WTC11 (cell line): Measurements from ENCODE around the gene MARS1. TPM values are rescaled to one million over a fixed set of nuclear protein-coding genes. Genes with fewer than 3 reads are reported as not detected.
A peak's percentile ranks its signal among the peaks of the same experiment; 100 is the strongest.

Experiments
- ATAC-seq: fragments of 200-7000 bp; cut with Tn5 transposase; 2 replicates; pipeline ENCODE4 v1.10.0; 2021; ENCODE audit warnings: mild to moderate bottlenecking, moderate library complexity
- CTCF ChIA-PET: fragments of 300-600 bp; sonication (Branson Sonifier 250); formaldehyde crosslinking; loops from one replicate; lab custom pipeline; 2021; ENCODE audit warnings: antibody characterized with exemption; lab: Charles Lee
- POLR2A ChIA-PET: fragments of 350-600 bp; sonication (Branson Sonifier 250); formaldehyde crosslinking; loops from one replicate; lab custom pipeline; 2021; ENCODE audit warnings: antibody characterized with exemption; lab: Charles Lee
- DNase-seq: peaks from one replicate; pipeline ENCODE4 v3.0.0; 2021; ENCODE audit warnings: low spot score
- H3K27ac Mint-ChIP-seq: 2 replicates; pipeline ENCODE4 v1.8.0; 2021; ENCODE audit warnings: mixed read lengths
- H3K27me3 Mint-ChIP-seq: 2 replicates; pipeline ENCODE4 v1.8.0; 2021; ENCODE audit warnings: low read depth, mild to moderate bottlenecking, moderate library complexity, mixed read lengths
- H3K36me3 Mint-ChIP-seq: 2 replicates; pipeline ENCODE4 v1.8.0; 2021; ENCODE audit warnings: mixed read lengths
- H3K4me1 Mint-ChIP-seq: 2 replicates; pipeline ENCODE4 v1.8.0; 2022; ENCODE audit warnings: mixed read lengths
- H3K4me3 Mint-ChIP-seq: 2 replicates; pipeline ENCODE4 v1.8.0; 2021; ENCODE audit warnings: mild to moderate bottlenecking, moderate library complexity, mixed read lengths
- H3K9me3 Mint-ChIP-seq: 2 replicates; pipeline ENCODE4 v1.8.0; 2021; ENCODE audit warnings: mixed read lengths
- GTF2I ChIP-seq: fragments of 250-450 bp; sonication (Bioruptor Pico); conservative IDR thresholded peaks from 2 replicates; pipeline ENCODE4 v1.4.0; 2021; ENCODE audit warnings: mild to moderate bottlenecking
- MXD4 ChIP-seq: fragments of 250-450 bp; sonication (Bioruptor Pico); IDR thresholded peaks from 2 replicates; pipeline ENCODE4 v1.8.0; 2021; ENCODE audit warnings: mild to moderate bottlenecking, moderate library complexity, borderline replicate concordance
- MYBL2 ChIP-seq: sonication (generic); formaldehyde crosslinking; IDR thresholded peaks from 2 replicates; pipeline ENCODE4 v1.8.1; 2023; ENCODE audit warnings: mild to moderate bottlenecking, moderate library complexity, missing genetic modification reagents
- NFATC4 ChIP-seq: fragments of 250-450 bp; sonication (Bioruptor Pico); IDR thresholded peaks from 2 replicates; pipeline ENCODE4 v1.9.0; 2021; ENCODE audit warnings: mild to moderate bottlenecking
- NFE2L1 ChIP-seq: sonication (generic); formaldehyde crosslinking; IDR thresholded peaks from 2 replicates; pipeline ENCODE4 v1.8.1; 2023; ENCODE audit warnings: missing genetic modification reagents
- RORB ChIP-seq: fragments of 250-450 bp; sonication (Bioruptor Pico); IDR thresholded peaks from 2 replicates; pipeline ENCODE4 v1.9.0; 2021; ENCODE audit warnings: mild to moderate bottlenecking
- SMAD4 ChIP-seq: sonication (generic); formaldehyde crosslinking; IDR thresholded peaks from 2 replicates; pipeline ENCODE4 v1.8.0; 2022; ENCODE audit warnings: mild to moderate bottlenecking, missing genetic modification reagents
- SP1 ChIP-seq: sonication (generic); formaldehyde crosslinking; conservative IDR thresholded peaks from 2 replicates; pipeline ENCODE4 v1.8.1; 2022; ENCODE audit warnings: missing genetic modification reagents
- ZBTB21 ChIP-seq: sonication (generic); formaldehyde crosslinking; IDR thresholded peaks from 2 replicates; pipeline ENCODE4 v1.8.1; 2023; ENCODE audit warnings: mild to moderate bottlenecking, missing genetic modification reagents, borderline replicate concordance
- ZNF219 ChIP-seq: sonication (generic); formaldehyde crosslinking; IDR thresholded peaks from 2 replicates; pipeline ENCODE4 v1.8.0; 2023; ENCODE audit warnings: missing genetic modification reagents, mild to moderate bottlenecking, borderline replicate concordance
- ZNF423 ChIP-seq: fragments of 250-450 bp; sonication (Bioruptor Pico); IDR thresholded peaks from 2 replicates; pipeline ENCODE4 v2.1.2; 2022; ENCODE audit warnings: mild to moderate bottlenecking, moderate library complexity
- total RNA-seq: library from RNA; stranded (reverse); gene quantifications from 3 replicates; pipeline ENCODE4 v1.2.3, GENCODE V29; 2021
- TF ChIP-seq, protein P1 (sequence below): fragments of 200-600 bp; IDR thresholded peaks from 2 replicates; pipeline ENCODE4 v1.8.0; 2022; ENCODE audit warnings: antibody characterized with exemption
- TF ChIP-seq, protein P2 (sequence below): sonication (generic); formaldehyde crosslinking; IDR thresholded peaks from 2 replicates; pipeline ENCODE4 v1.8.0; 2022; ENCODE audit warnings: mild to moderate bottlenecking, missing genetic modification reagents
- TF ChIP-seq, protein P3 (sequence below): sonication (generic); formaldehyde crosslinking; IDR thresholded peaks from 2 replicates; pipeline ENCODE4 v1.8.1; 2022; ENCODE audit warnings: mild to moderate bottlenecking, missing genetic modification reagents, moderate library complexity, borderline replicate concordance
- TF ChIP-seq, protein P4 (sequence below): sonication (generic); formaldehyde crosslinking; conservative IDR thresholded peaks from 2 replicates; pipeline ENCODE4 v1.8.1; 2022; ENCODE audit warnings: mild to moderate bottlenecking, missing genetic modification reagents
- TF ChIP-seq, protein P5 (sequence below): sonication (generic); formaldehyde crosslinking; IDR thresholded peaks from 2 replicates; pipeline ENCODE4 v1.8.1; 2022; ENCODE audit warnings: low read depth, mild to moderate bottlenecking, moderate library complexity, missing genetic modification reagents, borderline replicate concordance
- TF ChIP-seq, protein P6 (sequence below): sonication (generic); formaldehyde crosslinking; IDR thresholded peaks from 2 replicates; pipeline ENCODE4 v1.8.0; 2023; ENCODE audit warnings: mild to moderate bottlenecking, missing genetic modification reagents

MARS1 gene
- total RNA-seq, 1 experiment from 2014 or later, result 367 TPM

DNA sequence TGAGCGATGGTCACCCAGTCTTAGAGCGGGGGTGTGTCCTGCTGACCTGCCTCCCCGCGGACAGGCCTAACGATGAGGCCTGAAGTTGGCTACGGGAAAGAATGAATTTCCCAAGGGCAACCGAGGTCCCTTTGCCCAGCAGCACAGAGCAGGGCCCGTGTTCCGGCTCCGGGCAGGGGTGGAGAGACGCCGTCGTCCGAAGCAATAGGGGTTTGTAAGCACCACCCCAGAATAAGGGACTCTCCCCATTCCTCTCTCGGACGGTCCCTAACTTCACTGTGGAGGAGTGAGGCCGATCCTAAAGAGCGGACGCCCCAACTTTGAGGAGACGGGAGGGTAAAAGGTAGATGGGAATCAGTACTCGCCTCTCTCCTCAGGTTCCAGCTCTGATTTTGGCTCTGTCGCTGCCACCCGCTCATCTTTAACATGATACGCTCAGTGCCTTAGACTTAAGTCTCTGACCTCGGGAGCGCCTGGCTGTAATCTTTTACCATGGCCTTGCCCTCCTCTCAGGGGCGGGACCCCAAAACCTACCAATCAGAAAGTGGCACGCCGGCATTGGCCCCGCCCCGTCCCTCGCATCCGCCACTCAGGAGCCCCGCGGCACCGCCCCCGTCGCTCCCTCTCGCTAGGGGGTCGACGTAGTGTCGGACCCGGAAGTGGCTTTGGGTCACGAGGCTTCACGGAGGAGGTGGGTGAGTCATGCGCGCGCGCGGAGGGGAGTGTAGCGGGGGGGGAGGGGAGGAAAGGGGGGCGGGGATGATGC, 32.4 kb downstream of the MARS1 start, which contains the start of gene DDIT3 (continued):
- TF ChIP-seq, protein P1, sequence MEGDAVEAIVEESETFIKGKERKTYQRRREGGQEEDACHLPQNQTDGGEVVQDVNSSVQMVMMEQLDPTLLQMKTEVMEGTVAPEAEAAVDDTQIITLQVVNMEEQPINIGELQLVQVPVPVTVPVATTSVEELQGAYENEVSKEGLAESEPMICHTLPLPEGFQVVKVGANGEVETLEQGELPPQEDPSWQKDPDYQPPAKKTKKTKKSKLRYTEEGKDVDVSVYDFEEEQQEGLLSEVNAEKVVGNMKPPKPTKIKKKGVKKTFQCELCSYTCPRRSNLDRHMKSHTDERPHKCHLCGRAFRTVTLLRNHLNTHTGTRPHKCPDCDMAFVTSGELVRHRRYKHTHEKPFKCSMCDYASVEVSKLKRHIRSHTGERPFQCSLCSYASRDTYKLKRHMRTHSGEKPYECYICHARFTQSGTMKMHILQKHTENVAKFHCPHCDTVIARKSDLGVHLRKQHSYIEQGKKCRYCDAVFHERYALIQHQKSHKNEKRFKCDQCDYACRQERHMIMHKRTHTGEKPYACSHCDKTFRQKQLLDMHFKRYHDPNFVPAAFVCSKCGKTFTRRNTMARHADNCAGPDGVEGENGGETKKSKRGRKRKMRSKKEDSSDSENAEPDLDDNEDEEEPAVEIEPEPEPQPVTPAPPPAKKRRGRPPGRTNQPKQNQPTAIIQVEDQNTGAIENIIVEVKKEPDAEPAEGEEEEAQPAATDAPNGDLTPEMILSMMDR, result no peak
- TF ChIP-seq ZNF423 (CRISPR knock-in tag), result no peak

DNA sequence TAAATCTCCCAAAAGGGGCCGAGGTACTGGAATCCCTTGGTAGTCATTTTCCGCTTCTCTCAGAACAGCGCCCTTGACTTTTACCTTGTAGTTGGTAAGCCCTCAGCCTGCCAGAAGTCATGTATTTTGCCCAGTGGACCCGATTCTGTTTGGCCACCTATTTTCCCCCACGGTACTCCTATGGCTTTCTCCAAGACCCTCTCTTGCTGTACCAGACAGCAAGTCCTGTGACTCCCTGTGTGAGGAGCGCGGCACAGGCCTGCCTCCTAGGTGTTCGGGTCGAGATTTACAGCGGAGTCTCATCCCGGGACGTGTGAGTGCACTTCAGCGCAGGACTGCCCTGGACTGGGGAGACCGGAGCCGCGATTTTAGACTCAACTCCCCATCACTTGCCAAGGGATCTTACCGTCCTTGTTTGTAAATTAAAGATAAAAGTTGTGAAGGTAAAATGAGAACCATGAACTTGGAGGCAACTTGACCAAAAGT, 33.7 kb downstream of the MARS1 start:
- peaks cover 24% of the 10 kb centered on the region for H3K36me3 Mint-ChIP-seq
- H3K9me3 Mint-ChIP-seq, result no peaks in the 10 kb centered on the region
- H3K27me3 Mint-ChIP-seq, result peaks cover 3% of the 10 kb centered on the region; the same call in 1 of the 2 replicates
- peak; percentile 46 for DNase-seq
- peaks cover 42% of the 10 kb centered on the region for H3K4me1 Mint-ChIP-seq
- TF ChIP-seq SP1 (CRISPR knock-in tag) (no peak), MXD4 (no peak), SMAD4 (no peak), NFE2L1 (CRISPR knock-in tag) (no peak), GTF2I (no peak), NFATC4 (no peak), MYBL2 (CRISPR knock-in tag) (no peak), ZNF219 (CRISPR knock-in tag) (no peak), RORB (CRISPR knock-in tag) (no peak), ZBTB21 (no peak)
- TF ChIP-seq, protein P2, sequence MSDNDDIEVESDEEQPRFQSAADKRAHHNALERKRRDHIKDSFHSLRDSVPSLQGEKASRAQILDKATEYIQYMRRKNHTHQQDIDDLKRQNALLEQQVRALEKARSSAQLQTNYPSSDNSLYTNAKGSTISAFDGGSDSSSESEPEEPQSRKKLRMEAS (CRISPR knock-in tag), result no peak
- TF ChIP-seq, protein P1, result no peak
- TF ChIP-seq, protein P3, sequence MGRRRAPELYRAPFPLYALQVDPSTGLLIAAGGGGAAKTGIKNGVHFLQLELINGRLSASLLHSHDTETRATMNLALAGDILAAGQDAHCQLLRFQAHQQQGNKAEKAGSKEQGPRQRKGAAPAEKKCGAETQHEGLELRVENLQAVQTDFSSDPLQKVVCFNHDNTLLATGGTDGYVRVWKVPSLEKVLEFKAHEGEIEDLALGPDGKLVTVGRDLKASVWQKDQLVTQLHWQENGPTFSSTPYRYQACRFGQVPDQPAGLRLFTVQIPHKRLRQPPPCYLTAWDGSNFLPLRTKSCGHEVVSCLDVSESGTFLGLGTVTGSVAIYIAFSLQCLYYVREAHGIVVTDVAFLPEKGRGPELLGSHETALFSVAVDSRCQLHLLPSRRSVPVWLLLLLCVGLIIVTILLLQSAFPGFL (CRISPR knock-in tag), result no peak
- TF ChIP-seq, protein P4, sequence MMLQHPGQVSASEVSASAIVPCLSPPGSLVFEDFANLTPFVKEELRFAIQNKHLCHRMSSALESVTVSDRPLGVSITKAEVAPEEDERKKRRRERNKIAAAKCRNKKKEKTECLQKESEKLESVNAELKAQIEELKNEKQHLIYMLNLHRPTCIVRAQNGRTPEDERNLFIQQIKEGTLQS, result no peak
- TF ChIP-seq, protein P5, sequence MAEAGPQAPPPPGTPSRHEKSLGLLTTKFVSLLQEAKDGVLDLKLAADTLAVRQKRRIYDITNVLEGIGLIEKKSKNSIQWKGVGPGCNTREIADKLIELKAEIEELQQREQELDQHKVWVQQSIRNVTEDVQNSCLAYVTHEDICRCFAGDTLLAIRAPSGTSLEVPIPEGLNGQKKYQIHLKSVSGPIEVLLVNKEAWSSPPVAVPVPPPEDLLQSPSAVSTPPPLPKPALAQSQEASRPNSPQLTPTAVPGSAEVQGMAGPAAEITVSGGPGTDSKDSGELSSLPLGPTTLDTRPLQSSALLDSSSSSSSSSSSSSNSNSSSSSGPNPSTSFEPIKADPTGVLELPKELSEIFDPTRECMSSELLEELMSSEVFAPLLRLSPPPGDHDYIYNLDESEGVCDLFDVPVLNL (CRISPR knock-in tag), result no peak
- TF ChIP-seq, protein P6, sequence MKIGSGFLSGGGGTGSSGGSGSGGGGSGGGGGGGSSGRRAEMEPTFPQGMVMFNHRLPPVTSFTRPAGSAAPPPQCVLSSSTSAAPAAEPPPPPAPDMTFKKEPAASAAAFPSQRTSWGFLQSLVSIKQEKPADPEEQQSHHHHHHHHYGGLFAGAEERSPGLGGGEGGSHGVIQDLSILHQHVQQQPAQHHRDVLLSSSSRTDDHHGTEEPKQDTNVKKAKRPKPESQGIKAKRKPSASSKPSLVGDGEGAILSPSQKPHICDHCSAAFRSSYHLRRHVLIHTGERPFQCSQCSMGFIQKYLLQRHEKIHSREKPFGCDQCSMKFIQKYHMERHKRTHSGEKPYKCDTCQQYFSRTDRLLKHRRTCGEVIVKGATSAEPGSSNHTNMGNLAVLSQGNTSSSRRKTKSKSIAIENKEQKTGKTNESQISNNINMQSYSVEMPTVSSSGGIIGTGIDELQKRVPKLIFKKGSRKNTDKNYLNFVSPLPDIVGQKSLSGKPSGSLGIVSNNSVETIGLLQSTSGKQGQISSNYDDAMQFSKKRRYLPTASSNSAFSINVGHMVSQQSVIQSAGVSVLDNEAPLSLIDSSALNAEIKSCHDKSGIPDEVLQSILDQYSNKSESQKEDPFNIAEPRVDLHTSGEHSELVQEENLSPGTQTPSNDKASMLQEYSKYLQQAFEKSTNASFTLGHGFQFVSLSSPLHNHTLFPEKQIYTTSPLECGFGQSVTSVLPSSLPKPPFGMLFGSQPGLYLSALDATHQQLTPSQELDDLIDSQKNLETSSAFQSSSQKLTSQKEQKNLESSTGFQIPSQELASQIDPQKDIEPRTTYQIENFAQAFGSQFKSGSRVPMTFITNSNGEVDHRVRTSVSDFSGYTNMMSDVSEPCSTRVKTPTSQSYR (CRISPR knock-in tag), result no peak
- ATAC-seq, result peak; percentile 3; the same call in 1 of the 2 replicates
- ChIA-PET POLR2A (no interaction called here), CTCF (no interaction called here)
- H3K27ac Mint-ChIP-seq, result peak overlapping the region; percentile 91
- H3K4me3 Mint-ChIP-seq, result peak overlapping the region; percentile 96
